Upper lobe of right lung (tissue), 1 donor: ENCODE data around the gene PTPN22. TPM values are rescaled to one million over a fixed set of nuclear protein-coding genes. Genes with fewer than 3 reads are reported as not detected.

Source experiments
- ATAC-seq: fragments of 200-7000 bp; cut with Tn5 transposase; one replicate; pipeline ENCODE4 v1.9.1; 2020; ENCODE audit warnings: mild to moderate bottlenecking, moderate library complexity
- DNase-seq: peaks from one replicate; pipeline ENCODE4 v3.0.0-alpha.2; 2020
- H3K27ac ChIP-seq: fragments of 200-600 bp; one replicate; pipeline ENCODE4 v1.8.0; 2022
- H3K27me3 ChIP-seq: fragments of 200-600 bp; one replicate; pipeline ENCODE4 v1.8.0; 2022; ENCODE audit warnings: mild to moderate bottlenecking
- H3K36me3 ChIP-seq: fragments of 200-600 bp; one replicate; pipeline ENCODE4 v1.8.0; 2022
- H3K4me1 ChIP-seq: fragments of 200-600 bp; one replicate; pipeline ENCODE4 v1.8.0; 2022
- H3K4me3 ChIP-seq: fragments of 200-600 bp; one replicate; pipeline ENCODE4 v1.8.0; 2022; ENCODE audit warnings: mild to moderate bottlenecking
- H3K9me3 ChIP-seq: fragments of 200-600 bp; one replicate; pipeline ENCODE4 v1.8.0; 2022
- CTCF ChIP-seq: fragments of 200-600 bp; IDR thresholded peaks from one replicate; pipeline ENCODE4 v1.8.0; 2022; ENCODE audit warnings: antibody characterized with exemption
- intact Hi-C: fragments of 100-400 bp; cut with DNase I; formaldehyde crosslinking; loops from one replicate; pipeline ENCODE4 v1.11.0; 2022
- total RNA-seq: library from RNA; stranded (reverse); fragmentation: NEBNext Ultra II Directional; extraction: Animal tissue kit (Norgen Biotek cat#: 25700); gene quantifications from one replicate; pipeline ENCODE4 v1.2.1, GENCODE V29; 2021
- donor health status: DM: no; HTN: yes; CAD: no; lungs with severe emphysema.

Gene PTPN22
- total RNA-seq, 1 donor from 2014 or later = 12.2 TPM

- peaks cover 34% of the 10 kb centered on the region for H3K36me3 ChIP-seq
- peak overlapping the region; percentile 51 for H3K27ac ChIP-seq
- no peak for DNase-seq
- H3K4me1 ChIP-seq = no peaks in the 10 kb centered on the region
- intact Hi-C loops = no loop called here
- H3K27me3 ChIP-seq = no peaks in the 10 kb centered on the region
- TF ChIP-seq CTCF = no peak
- H3K9me3 ChIP-seq = no peaks in the 10 kb centered on the region
- no peak overlapping the region for H3K4me3 ChIP-seq
- no peak for ATAC-seq
Observed at GRCh38 chr1:113913312-113913668, 41.8 kb upstream of the PTPN22 start.

- Histone ChIP-seq H3K4me3 (no peak overlapping the region), H3K27me3 (no peaks in the 10 kb centered on the region), H3K36me3 (peaks cover 39% of the 10 kb centered on the region), H3K27ac (peak overlapping the region; percentile 51), H3K9me3 (no peaks in the 10 kb centered on the region), H3K4me1 (no peaks in the 10 kb centered on the region)
- ATAC-seq (peak; percentile 79), DNase-seq (no peak)
- intact Hi-C loops = no loop called here
- TF ChIP-seq CTCF = no peak
Observed at GRCh38 chr1:113912594-113913311, 41.2 kb upstream of the PTPN22 start.

- Histone ChIP-seq H3K27ac (peak overlapping the region; percentile 88), H3K9me3 (no peaks in the 10 kb centered on the region), H3K4me3 (peak overlapping the region; percentile 76), H3K4me1 (peaks cover 10% of the 10 kb centered on the region), H3K36me3 (peaks cover 31% of the 10 kb centered on the region), H3K27me3 (no peaks in the 10 kb centered on the region)
- ATAC-seq (peak; percentile 0), DNase-seq (no peak)
- no peak for TF ChIP-seq CTCF
- intact Hi-C loops = no loop called here
Observed at GRCh38 chr1:113905435-113905861, 33.9 kb upstream of the PTPN22 start.

GRCh38 chr1:113904674-113905434, 33.3 kb upstream of the PTPN22 start, which contains the start of the genes AP4B1 and DCLRE1B:
Gene AP4B1, minus strand, starts transcription at chr1:113904799. Its CDS starts 82 bp downstream, at chr1:113904717.
Gene DCLRE1B, plus strand, starts transcription at chr1:113905326. Its CDS starts 261 bp downstream, at chr1:113905587.
- H3K27ac ChIP-seq = peak within 1 kb of the TSS; percentile 88
- peak; percentile 68 for TF ChIP-seq CTCF
- intact Hi-C loops = no loop called here
- ATAC-seq = peak; percentile 97
- peaks cover 31% of the 10 kb centered on the region for H3K36me3 ChIP-seq
- peaks cover 10% of the 10 kb centered on the region for H3K4me1 ChIP-seq
- peak; percentile 100 for DNase-seq
- no peaks in the 10 kb centered on the region for H3K27me3 ChIP-seq
- H3K9me3 ChIP-seq = no peaks in the 10 kb centered on the region
- H3K4me3 ChIP-seq = peak within 1 kb of the TSS; percentile 76

GRCh38 chr1:113904293-113904673, 32.8 kb upstream of the PTPN22 start:
- DNase-seq (no peak), ATAC-seq (no peak)
- intact Hi-C loops = no loop called here
- Histone ChIP-seq H3K4me1 (peaks cover 10% of the 10 kb centered on the region), H3K27ac (peak overlapping the region; percentile 88), H3K4me3 (peak overlapping the region; percentile 76), H3K9me3 (no peaks in the 10 kb centered on the region), H3K36me3 (peaks cover 36% of the 10 kb centered on the region), H3K27me3 (no peaks in the 10 kb centered on the region)
- no peak for TF ChIP-seq CTCF
